ENCODE results near the gene PPP3R1.

GRCh38 chr2:68169308-68169707 is 83.0 kb downstream of the PPP3R1 start:
- no peak for TF ChIP-seq CTCF (IDR thresholded peaks at IDR 0.05; ENCODE audit: low read depth, low read length, missing input control)
- no peak for TF ChIP-seq ZBTB33 (IDR thresholded peaks at IDR 0.05)
- no peak for TF ChIP-seq YY1 (IDR thresholded peaks at IDR 0.05)
- no peak for TF ChIP-seq TAF1 (conservative IDR thresholded peaks at IDR 0.05)
- no peak for TF ChIP-seq RAD21 (IDR thresholded peaks at IDR 0.05)
- no peak for TF ChIP-seq EGR1 (IDR thresholded peaks at IDR 0.05; ENCODE audit: low read depth in 2 of 2)
- no peak for TF ChIP-seq RXRA (IDR thresholded peaks at IDR 0.05)
- no peak for TF ChIP-seq GABPA (IDR thresholded peaks at IDR 0.05 in 1 of 2, conservative IDR thresholded peaks at IDR 0.05 in 1 of 2)
- TF ChIP-seq HNF4G (IDR thresholded peaks at IDR 0.05): no peak
- no peak for TF ChIP-seq REST (IDR thresholded peaks at IDR 0.05)
- TF ChIP-seq MAX (IDR thresholded peaks at IDR 0.05): no peak
- TF ChIP-seq FOXA1 (IDR thresholded peaks at IDR 0.05): no peak
